Measurements from ENCODE around the gene RABGAP1. TPM values are rescaled to one million over a fixed set of nuclear protein-coding genes. Genes with fewer than 3 reads are reported as not detected.

Gene RABGAP1
- total RNA-seq, 1 experiment from 2014 or later = 64.0 TPM

DNA sequence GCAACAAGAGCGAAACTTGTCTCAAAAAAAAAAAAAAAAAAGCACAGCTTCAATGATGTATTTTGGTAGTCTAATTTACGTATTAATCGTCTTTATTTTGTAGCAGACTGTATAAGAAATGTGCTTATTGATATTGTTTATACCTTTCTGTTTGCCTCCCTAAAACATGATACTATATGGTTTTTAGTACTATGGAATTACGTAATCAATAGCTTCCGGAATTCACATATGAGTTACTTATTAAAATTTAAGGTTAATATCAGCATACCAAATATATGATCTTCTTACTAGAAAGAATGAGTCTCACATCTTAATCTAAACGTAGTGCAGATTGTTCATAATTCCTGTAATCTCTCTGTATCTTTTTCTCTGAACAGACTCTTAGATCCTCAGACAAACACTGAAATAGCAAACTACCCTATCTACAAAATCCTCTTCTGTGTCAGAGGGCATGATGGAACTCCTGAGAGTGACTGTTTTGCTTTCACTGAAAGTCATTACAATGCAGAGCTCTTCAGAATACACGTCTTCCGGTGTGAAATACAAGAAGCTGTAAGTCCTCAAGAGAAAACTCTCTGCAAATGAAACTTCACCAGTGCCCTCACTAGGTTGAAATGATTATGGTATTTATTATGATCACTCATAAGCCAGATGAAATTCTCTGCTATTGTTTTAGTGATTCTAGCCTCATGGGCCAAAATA, 48.3 kb downstream of the RABGAP1 start:
- DNase-seq (ENCODE audit: low spot score) = peak; percentile 27
- no TSS peak for BruUV-seq (replicated peaks)
- intact Hi-C loops (cut with micrococcal nuclease; ENCODE audit: unreplicated experiment) = no loop called here
- Histone ChIP-seq H3K27me3 (replicated peaks; ENCODE audit: insufficient read depth, low read depth, low read length, poor library complexity) (no peaks in the 10 kb centered on the region), H3K27ac (ENCODE audit: low read depth, low read length, poor library complexity, severe bottlenecking) (no peak overlapping the region), H3K4me1 (ENCODE audit: insufficient read depth, low read length, poor library complexity, severe bottlenecking) (peaks cover 4% of the 10 kb centered on the region), H3K36me3 (ENCODE audit: insufficient read depth, low read length, poor library complexity, severe bottlenecking) (peaks cover 44% of the 10 kb centered on the region), H3K4me3 (ENCODE audit: low read depth, low read length, poor library complexity, severe bottlenecking) (no peak overlapping the region), H3K9me3 (ENCODE audit: low read depth, low read length, poor library complexity, severe bottlenecking) (no peaks in the 10 kb centered on the region)
- CTCF ChIA-PET = no interaction called here
- TF ChIP-seq, protein P1, sequence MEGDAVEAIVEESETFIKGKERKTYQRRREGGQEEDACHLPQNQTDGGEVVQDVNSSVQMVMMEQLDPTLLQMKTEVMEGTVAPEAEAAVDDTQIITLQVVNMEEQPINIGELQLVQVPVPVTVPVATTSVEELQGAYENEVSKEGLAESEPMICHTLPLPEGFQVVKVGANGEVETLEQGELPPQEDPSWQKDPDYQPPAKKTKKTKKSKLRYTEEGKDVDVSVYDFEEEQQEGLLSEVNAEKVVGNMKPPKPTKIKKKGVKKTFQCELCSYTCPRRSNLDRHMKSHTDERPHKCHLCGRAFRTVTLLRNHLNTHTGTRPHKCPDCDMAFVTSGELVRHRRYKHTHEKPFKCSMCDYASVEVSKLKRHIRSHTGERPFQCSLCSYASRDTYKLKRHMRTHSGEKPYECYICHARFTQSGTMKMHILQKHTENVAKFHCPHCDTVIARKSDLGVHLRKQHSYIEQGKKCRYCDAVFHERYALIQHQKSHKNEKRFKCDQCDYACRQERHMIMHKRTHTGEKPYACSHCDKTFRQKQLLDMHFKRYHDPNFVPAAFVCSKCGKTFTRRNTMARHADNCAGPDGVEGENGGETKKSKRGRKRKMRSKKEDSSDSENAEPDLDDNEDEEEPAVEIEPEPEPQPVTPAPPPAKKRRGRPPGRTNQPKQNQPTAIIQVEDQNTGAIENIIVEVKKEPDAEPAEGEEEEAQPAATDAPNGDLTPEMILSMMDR (conservative IDR thresholded peaks at IDR 0.05; ENCODE audit: low read depth, low read length) = peak; percentile 17; the same call in 1 of the 2 replicates
- no peak for TF ChIP-seq EZH2 (IDR thresholded peaks at IDR 0.05; ENCODE audit: borderline replicate concordance, low read depth, low read length, poor library complexity, severe bottlenecking)
- POLR2A ChIA-PET (ENCODE audit: low non-redundant PET) = no interaction called here

DNA sequence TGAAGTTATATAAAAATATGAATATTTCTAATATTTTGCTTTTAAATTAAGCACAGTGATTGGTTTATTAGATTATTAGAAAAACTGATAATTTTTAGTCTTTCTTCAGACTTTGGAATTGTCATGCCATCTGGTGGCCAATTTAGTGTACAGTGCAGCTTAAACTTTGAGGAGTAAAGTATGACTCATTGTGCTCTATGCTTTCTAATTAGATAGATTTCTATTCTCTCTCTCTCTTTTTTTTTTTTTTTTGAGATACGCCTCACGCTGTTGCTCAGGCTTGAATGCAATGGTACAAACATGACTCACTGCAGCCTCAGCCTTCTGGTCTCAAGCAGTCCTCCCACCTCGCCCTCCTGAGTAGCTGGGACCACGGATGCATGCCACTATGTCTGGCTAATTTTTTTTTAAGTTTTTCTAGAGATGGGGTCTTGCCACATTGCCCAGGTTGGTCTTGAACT, 50.6 kb downstream of the RABGAP1 start:
- CTCF ChIA-PET = interaction anchor here (0.6 to 1.7 kb wide), 15 partner anchors 11 to 892 kb away, joined by 3 to 9 read pairs (median 4); partner anchors contain the start of genes RABGAP1, ZBTB26 and ZBTB6
- BruUV-seq (replicated peaks) = no TSS peak
- POLR2A ChIA-PET (ENCODE audit: low non-redundant PET) = no interaction called here
- no peak overlapping the region for H3K27ac ChIP-seq (ENCODE audit: low read depth, low read length, poor library complexity, severe bottlenecking)
- TF ChIP-seq, protein P1 (conservative IDR thresholded peaks at IDR 0.05; ENCODE audit: low read depth, low read length) = peak; percentile 82
- TF ChIP-seq EZH2 (IDR thresholded peaks at IDR 0.05; ENCODE audit: borderline replicate concordance, low read depth, low read length, poor library complexity, severe bottlenecking) = no peak
- H3K4me3 ChIP-seq (ENCODE audit: low read depth, low read length, poor library complexity, severe bottlenecking) = no peak overlapping the region
- intact Hi-C loops (cut with micrococcal nuclease; ENCODE audit: unreplicated experiment) = loop anchor here (5.0 to 10.0 kb wide), 3 partner anchors 154 to 527 kb away; no protein-coding TSS in a partner anchor
- DNase-seq (ENCODE audit: low spot score) = peak; percentile 83
- H3K4me1 ChIP-seq (ENCODE audit: insufficient read depth, low read length, poor library complexity, severe bottlenecking) = peaks cover 9% of the 10 kb centered on the region
- H3K27me3 ChIP-seq (replicated peaks; ENCODE audit: insufficient read depth, low read depth, low read length, poor library complexity) = no peaks in the 10 kb centered on the region
- H3K36me3 ChIP-seq (ENCODE audit: insufficient read depth, low read length, poor library complexity, severe bottlenecking) = peaks cover 42% of the 10 kb centered on the region
- no peaks in the 10 kb centered on the region for H3K9me3 ChIP-seq (ENCODE audit: low read depth, low read length, poor library complexity, severe bottlenecking)

DNA sequence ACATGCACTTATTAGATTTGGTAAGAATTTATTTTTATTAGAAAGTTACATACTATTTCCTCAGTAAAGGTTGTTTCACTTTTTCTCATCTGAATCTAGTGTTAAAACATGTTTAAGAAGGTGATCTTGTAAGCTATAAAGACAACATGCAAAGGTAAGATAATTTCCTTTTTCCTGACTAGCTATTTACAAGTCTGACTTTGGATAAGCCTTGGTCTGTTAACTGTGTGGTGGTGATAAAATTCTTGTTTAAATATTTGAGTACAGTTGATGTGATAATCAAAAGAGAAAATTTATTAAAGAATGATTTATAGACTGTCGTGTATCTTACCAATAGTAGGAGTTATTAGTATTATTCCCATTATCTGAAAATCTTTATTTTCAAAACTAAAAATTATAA, 55.8 kb downstream of the RABGAP1 start:
- DNase-seq (ENCODE audit: low spot score) = no peak
- no peaks in the 10 kb centered on the region for H3K27me3 ChIP-seq (replicated peaks; ENCODE audit: insufficient read depth, low read depth, low read length, poor library complexity)
- BruUV-seq (replicated peaks) = no TSS peak
- H3K36me3 ChIP-seq (ENCODE audit: insufficient read depth, low read length, poor library complexity, severe bottlenecking) = peaks cover 38% of the 10 kb centered on the region
- peaks cover 38% of the 10 kb centered on the region for H3K4me1 ChIP-seq (ENCODE audit: insufficient read depth, low read length, poor library complexity, severe bottlenecking)
- ChIA-PET CTCF (no interaction called here), POLR2A (ENCODE audit: low non-redundant PET) (no interaction called here)
- TF ChIP-seq EZH2 (IDR thresholded peaks at IDR 0.05; ENCODE audit: borderline replicate concordance, low read depth, low read length, poor library complexity, severe bottlenecking) = no peak
- TF ChIP-seq, protein P1 (conservative IDR thresholded peaks at IDR 0.05; ENCODE audit: low read depth, low read length) = no peak
- H3K27ac ChIP-seq (ENCODE audit: low read depth, low read length, poor library complexity, severe bottlenecking) = no peak overlapping the region
- intact Hi-C loops (cut with micrococcal nuclease; ENCODE audit: unreplicated experiment) = loop anchor here (10.0 kb wide), 1 partner anchor 532 kb away; no protein-coding TSS in a partner anchor
- H3K4me3 ChIP-seq (ENCODE audit: low read depth, low read length, poor library complexity, severe bottlenecking) = no peak overlapping the region
- no peaks in the 10 kb centered on the region for H3K9me3 ChIP-seq (ENCODE audit: low read depth, low read length, poor library complexity, severe bottlenecking)

Data from A673 (cell line).